22Rv1 (cell line): ENCODE data around the gene AK2.
"Not testable (repeated sequence)": the region's sequence is repeated elsewhere in the genome, so short reads cannot be mapped to it uniquely, and the experiment has no call there.

Experiments used
- H3K27ac ChIP-seq: fragments of 450-650 bp; 2 replicates; pipeline ENCODE4 v1.5.1; 2017
- ZFX ChIP-seq: fragments of 450-650 bp; IDR thresholded peaks from 2 replicates; pipeline ENCODE4 v1.6.1; 2017; ENCODE audit warnings: antibody characterized with exemption, borderline replicate concordance
- TF ChIP-seq, protein P1 (sequence below): fragments of 450-650 bp; IDR thresholded peaks from 2 replicates; pipeline ENCODE4 v1.5.1; 2017; ENCODE audit warnings: mild to moderate bottlenecking

Gene AK2

DNA sequence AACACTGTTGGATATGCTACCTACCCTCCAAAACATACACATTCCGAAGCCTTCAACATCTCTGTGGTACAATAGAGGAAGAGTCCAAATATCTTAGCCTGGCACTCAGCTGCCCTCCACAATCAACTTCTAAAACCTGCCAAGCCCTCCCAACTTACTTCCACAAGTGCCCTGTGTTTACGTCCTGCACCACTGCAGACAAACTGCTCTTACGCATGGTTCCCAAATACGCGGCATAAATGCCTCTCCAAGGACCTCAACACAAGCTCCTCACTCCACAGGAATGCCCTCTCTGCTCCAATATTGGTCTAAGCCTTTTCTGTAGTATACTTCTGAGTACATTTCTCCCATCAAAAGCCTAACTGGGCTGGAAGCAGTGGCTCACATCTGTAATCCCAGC, 6.8 kb downstream of the AK2 start:
- no peak for TF ChIP-seq ZFX
- TF ChIP-seq, protein P1, sequence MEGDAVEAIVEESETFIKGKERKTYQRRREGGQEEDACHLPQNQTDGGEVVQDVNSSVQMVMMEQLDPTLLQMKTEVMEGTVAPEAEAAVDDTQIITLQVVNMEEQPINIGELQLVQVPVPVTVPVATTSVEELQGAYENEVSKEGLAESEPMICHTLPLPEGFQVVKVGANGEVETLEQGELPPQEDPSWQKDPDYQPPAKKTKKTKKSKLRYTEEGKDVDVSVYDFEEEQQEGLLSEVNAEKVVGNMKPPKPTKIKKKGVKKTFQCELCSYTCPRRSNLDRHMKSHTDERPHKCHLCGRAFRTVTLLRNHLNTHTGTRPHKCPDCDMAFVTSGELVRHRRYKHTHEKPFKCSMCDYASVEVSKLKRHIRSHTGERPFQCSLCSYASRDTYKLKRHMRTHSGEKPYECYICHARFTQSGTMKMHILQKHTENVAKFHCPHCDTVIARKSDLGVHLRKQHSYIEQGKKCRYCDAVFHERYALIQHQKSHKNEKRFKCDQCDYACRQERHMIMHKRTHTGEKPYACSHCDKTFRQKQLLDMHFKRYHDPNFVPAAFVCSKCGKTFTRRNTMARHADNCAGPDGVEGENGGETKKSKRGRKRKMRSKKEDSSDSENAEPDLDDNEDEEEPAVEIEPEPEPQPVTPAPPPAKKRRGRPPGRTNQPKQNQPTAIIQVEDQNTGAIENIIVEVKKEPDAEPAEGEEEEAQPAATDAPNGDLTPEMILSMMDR, result no peak
- H3K27ac ChIP-seq, result no peak overlapping the region

DNA sequence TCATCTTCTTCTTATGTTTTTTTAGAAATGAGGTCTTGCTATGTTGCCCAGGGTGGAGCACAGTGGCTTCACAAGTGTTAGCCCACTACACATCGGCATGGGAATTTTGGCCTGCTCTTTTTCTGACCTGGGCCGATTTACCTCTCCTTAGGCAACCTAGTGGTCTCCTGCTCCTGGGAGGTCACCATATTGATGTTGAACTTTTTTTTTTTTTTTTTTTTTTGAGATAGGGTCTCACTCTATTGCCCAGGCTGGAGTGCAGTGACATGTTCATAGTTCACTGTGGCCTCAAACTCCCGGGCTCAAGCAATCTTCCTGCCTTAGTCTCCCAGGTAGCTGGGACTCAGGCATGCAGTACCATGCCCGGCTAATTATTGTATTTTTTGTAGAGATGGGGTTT, 7.5 kb downstream of the AK2 start:
- TF ChIP-seq, protein P1, result no peak
- no peak for TF ChIP-seq ZFX
- H3K27ac ChIP-seq, result no peak overlapping the region

DNA sequence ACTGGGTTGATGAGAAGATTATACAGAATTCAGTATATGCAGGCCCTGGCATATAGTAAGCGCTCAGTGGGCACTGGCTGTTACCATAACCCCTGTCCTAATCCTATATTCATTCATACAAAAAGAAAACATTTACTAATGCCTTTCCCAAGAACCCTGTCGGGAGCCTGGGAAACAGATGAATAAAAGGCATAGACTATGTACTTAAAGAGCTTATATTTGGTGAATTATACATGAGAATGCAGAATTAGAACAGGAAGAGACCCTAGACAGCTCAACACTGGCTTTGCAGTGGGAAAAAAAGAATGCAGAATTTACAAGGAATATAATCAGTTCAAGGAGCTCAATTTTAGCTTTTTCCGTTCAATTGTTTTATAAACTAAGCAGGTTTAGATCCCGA, 10.9 kb downstream of the AK2 start:
- peak overlapping the region; percentile 23; the same call in 1 of the 2 replicates for H3K27ac ChIP-seq
- TF ChIP-seq, protein P1, result no peak
- no peak for TF ChIP-seq ZFX

DNA sequence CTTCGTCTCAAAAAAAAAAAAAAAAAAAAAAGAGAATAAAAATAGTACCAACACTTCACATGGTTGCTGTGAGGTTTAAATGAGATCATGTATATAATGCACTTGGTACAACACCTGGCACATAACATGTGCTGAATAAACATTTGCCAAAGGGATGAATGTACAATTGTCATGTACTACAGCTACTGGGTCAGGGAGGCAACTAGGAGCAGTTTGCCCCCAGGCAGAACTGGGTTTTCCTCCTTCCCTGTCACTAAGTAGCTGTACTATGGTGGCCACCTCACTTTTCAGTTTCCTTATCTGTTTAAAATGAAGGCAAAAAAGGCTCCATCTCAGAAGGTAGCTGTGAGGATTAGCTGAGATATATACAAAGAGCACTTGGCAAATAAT, 11.5 kb downstream of the AK2 start:
- peak overlapping the region; percentile 23; the same call in 1 of the 2 replicates for H3K27ac ChIP-seq
- TF ChIP-seq, protein P1, result no peak
- no peak for TF ChIP-seq ZFX

DNA sequence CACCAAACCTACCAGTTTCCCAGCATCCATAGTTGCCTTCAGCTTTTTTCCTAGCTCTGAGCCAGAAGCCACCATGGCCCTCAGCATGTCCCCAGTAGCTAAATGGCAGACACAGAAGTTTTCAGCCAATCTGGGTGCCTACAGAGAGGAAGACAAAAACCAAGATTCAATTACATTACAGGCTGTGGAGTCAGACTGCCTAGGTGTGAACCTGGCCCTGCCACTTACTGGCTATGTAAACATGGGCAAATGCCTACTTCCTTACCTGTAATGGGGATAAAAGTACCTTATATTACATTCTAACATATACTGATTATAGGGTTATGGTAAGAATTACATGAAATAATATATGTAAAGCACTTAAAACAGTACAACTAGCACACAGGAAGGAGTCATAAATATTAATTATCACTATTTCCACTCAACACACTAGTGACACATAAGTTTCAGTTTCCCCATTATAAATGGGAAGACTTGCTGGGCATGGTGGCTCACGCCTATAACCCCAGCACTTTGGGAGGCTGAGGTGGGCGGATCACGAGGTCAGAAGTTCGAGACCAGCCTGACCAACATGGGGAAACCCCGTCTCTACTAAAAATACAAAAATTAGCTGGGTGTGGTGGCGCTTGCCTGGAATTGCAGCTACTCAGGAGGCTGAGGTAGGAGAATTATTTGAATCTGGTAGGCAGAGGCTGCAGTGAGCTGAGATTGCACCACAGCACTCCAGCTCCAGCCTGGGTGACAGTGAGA, 12.1 kb downstream of the AK2 start:
- H3K27ac ChIP-seq, result not testable (repeated sequence)

DNA sequence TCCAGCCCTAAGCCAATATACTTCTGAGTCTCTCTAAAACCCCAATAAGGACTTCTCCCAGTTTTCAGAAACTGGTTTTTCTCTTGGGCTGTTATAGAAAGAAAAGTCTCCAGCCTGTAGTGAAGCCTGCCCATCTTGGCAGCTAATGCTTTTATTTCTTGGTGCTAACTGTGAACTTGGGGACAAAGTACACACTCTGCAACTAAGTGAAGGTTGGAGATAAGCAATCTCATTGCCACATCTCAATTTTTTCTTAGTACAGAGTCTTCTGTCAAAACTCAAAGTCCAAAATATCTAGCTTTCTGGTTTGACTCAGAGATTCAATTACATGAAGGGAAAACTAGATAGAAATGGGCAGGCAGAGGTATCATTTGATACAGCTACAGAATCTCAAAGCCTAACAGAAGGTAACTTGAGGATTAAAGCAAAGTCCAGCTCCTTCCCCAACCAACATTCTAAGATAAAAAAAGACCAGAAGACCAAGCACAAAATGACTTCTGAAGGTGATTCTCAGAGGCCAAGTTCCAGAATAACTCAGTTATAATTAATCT, 14.0 kb downstream of the AK2 start:
- no peak overlapping the region for H3K27ac ChIP-seq
- no peak for TF ChIP-seq ZFX
- TF ChIP-seq, protein P1, result no peak

DNA sequence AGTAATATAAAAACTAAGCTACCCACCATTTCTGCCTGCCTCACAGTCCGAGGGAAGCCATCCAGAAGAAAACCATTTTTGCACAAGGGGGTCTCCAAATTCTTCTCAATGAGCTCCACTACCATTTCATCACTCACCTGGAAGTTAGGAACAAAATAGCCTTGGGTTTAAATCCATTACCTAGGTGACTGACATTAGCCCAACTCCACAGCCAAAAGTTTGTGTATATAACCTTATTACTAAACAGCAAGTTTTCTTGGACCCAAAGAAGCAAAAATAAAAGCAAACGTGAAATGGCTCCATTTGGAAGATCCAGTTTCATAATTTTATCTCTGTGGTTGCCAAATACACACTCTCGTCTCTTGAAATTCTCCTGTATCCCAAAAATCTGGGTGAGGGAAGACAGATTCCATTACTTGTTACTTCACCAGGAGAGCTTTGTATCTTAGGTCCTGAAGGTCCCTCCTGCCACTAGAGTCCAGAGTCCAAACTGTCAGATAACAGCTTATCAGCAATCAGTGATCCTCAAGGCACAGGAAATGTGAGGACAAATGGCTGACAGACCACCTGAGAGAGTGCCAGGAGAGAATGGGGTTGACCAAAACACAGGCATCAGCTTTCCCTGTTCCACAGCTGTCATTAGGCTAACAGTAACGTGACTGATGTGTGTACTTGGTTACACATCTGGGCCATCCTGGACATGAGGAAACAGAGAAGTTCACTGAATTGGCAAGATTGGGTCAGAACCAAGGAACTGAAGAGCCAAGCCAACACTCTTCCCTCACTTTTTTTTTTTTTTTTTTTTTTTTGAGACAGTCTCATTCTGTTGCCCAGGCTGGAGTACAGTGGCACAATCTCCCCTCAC, 14.9 kb downstream of the AK2 start:
- no peak overlapping the region for H3K27ac ChIP-seq
- no peak for TF ChIP-seq ZFX

DNA sequence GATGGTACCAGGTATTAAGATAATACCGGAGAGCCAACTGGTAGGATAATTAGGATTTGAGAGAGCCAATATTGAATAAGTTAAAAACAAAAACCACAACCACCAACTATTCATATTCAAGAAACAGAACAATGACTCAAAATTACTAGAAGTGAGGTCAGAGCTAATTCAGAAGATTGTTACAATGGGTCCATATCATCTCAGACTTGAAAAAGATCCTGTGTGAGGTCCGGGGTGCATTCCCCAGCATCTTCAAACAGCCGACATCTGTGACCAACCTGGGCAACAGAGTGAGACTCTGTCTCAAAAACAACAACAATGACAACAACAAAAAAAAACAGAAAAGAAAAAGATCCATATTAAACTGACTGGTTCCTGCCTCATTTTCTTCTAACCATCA, 18.6 kb downstream of the AK2 start:
- TF ChIP-seq ZFX, result no peak
- TF ChIP-seq, protein P1, result no peak
- H3K27ac ChIP-seq, result no peak overlapping the region
